Mucosa of descending colon (tissue), 3 donors: ENCODE data around the gene PTRH2. TPM values are rescaled to one million over a fixed set of nuclear protein-coding genes. Genes with fewer than 3 reads are reported as not detected.

Experiments used
- ATAC-seq: fragments of 200-7000 bp; cut with Tn5 transposase; one replicate; pipeline ENCODE4 v1.9.1; 2020; ENCODE audit warnings: mild to moderate bottlenecking, moderate library complexity
- DNase-seq, 3 donors: peaks; one replicate each; pipeline ENCODE4 v3.0.0-alpha.2; 2020
- H3K36me3 ChIP-seq: fragments of 200-600 bp; one replicate; pipeline ENCODE4 v1.8.0; 2021; ENCODE audit warnings: low read depth, mild to moderate bottlenecking
- H3K4me1 ChIP-seq: fragments of 200-600 bp; one replicate; pipeline ENCODE4 v1.8.0; 2021; ENCODE audit warnings: low read depth, mild to moderate bottlenecking
- H3K4me3 ChIP-seq: fragments of 200-600 bp; one replicate; pipeline ENCODE4 v1.8.0; 2021; ENCODE audit warnings: mild to moderate bottlenecking
- H3K9me3 ChIP-seq: fragments of 200-600 bp; one replicate; pipeline ENCODE4 v1.8.0; 2021; ENCODE audit warnings: mild to moderate bottlenecking
- intact Hi-C, 2 donors: fragments of 100-400 bp; cut with DNase I in 1 of 2; cut with micrococcal nuclease in 1 of 2; formaldehyde crosslinking; loops; one replicate each; pipeline versions ENCODE4 v1.11.0 to v1.11.1; 2022; cut with DNase I, micrococcal nuclease
- total RNA-seq, 3 donors: library from RNA; stranded (reverse); fragmentation: NEBNext Ultra II Directional in 2 of 3; extraction: Animal tissue kit (Norgen Biotek cat#: 25700) in 2 of 3; gene quantifications; one replicate each; pipeline versions ENCODE4 v1.2.1 to v1.2.4, GENCODE V29; 2021 to 2023
- TF ChIP-seq, protein P1 (sequence below): fragments of 200-600 bp; IDR thresholded peaks from one replicate; pipeline ENCODE4 v1.8.0; 2022; ENCODE audit warnings: antibody characterized with exemption, mild to moderate bottlenecking
- donor health status: DM: no; HTN: no; CAD: no; lungs with moderate emphysema.
- donor health status: DM: no; HTN: no; CAD: no.
- donor health status: DM: no; HTN: yes; CAD: no.

PTRH2 gene
- total RNA-seq, 3 donors from 2014 or later, result 17.0 to 20.4 (median 20.2) TPM

DNA sequence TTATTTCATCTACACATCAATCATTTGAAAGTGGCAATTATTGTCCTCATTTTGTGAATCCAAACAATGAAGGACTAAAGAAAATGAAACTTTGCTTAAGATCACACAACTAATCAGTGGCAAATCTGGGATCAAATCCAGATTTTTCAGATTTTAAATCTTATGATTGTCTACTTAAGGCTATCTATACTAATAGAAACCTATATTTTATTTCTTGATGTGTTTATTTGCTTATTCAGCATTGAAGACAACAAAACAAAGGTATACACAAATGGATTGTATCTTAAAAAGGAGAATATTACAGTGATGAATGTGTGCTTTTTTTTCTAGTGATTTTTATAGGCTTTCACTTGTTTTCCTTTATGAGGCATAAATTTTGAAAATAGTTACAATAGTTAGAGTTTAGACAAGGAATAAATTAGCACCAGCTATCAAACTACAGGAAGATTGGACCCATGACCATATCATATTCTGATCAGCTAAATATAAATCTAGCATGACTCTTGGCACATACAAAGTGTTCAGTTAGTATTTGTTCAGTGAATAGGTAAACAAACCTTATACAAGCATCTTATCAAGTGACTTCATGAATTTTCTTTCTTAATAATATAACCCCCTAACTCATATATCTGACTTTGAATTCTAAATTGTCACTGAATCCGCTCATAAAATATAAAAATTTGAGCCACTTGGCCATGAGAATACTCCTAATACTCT is 20.7 kb upstream of the PTRH2 start:
- DNase-seq, result no peak
- H3K4me1 ChIP-seq, result peaks cover 42% of the 10 kb centered on the region
- H3K4me3 ChIP-seq, result no peak overlapping the region

DNA sequence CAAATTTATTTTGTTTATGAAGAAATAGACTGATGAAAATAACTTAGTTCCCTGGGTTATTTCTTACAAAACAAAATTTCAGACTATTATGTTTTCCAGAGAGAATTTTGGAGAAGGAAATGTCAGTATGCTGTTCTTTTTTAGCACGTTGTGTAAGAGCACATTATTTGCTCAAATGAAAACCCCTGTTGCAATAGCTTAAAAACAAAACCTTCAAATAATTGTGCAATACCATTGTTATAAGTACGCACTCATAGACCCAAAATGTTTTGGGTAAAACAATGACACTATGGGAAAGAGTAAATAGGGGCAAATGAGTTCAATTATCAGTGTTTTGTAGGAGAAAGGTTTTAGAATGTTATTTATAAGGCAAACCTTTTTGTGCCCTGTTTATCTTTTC is 18.5 kb upstream of the PTRH2 start:
- intact Hi-C loops, result no loop called here
- no peak for ATAC-seq

More for the DNA sequence above, 20.7 kb upstream of the PTRH2 start:
- TF ChIP-seq, protein P1, sequence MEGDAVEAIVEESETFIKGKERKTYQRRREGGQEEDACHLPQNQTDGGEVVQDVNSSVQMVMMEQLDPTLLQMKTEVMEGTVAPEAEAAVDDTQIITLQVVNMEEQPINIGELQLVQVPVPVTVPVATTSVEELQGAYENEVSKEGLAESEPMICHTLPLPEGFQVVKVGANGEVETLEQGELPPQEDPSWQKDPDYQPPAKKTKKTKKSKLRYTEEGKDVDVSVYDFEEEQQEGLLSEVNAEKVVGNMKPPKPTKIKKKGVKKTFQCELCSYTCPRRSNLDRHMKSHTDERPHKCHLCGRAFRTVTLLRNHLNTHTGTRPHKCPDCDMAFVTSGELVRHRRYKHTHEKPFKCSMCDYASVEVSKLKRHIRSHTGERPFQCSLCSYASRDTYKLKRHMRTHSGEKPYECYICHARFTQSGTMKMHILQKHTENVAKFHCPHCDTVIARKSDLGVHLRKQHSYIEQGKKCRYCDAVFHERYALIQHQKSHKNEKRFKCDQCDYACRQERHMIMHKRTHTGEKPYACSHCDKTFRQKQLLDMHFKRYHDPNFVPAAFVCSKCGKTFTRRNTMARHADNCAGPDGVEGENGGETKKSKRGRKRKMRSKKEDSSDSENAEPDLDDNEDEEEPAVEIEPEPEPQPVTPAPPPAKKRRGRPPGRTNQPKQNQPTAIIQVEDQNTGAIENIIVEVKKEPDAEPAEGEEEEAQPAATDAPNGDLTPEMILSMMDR, result no peak
- ATAC-seq, result no peak
- Histone ChIP-seq H3K36me3 (no peaks in the 10 kb centered on the region), H3K9me3 (no peaks in the 10 kb centered on the region)
- intact Hi-C loops, result no loop called here

DNA sequence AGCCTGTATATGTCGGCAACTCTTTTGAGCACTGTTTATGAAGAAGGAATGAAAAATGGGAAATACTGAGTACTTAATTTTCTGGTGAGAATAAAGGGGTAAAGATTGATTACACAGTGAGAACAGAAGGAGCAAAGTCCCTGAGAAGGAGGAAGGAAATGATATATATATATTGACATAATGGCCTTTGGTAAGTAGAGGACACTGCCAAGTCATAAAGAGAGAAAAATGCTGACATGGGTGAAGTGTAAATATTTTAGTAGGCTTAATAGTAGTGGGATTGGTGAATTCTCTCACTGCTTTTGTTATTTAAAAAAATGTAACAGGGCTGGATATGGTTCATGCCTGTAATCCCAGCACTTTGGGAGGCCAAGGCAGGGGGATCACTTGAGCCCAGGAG is 16.4 kb upstream of the PTRH2 start:
- intact Hi-C loops, result no loop called here
- Histone ChIP-seq H3K4me1 (peaks cover 51% of the 10 kb centered on the region), H3K36me3 (no peaks in the 10 kb centered on the region), H3K4me3 (no peak overlapping the region), H3K9me3 (no peaks in the 10 kb centered on the region)
- DNase-seq (no peak), ATAC-seq (peak; percentile 92)
- TF ChIP-seq, protein P1, result no peak

More for the DNA sequence above, 18.5 kb upstream of the PTRH2 start:
- no peaks in the 10 kb centered on the region for H3K9me3 ChIP-seq
- H3K4me1 ChIP-seq, result peaks cover 48% of the 10 kb centered on the region
- H3K36me3 ChIP-seq, result no peaks in the 10 kb centered on the region
- TF ChIP-seq, protein P1, result no peak
- DNase-seq, result no peak
- no peak overlapping the region for H3K4me3 ChIP-seq

DNA sequence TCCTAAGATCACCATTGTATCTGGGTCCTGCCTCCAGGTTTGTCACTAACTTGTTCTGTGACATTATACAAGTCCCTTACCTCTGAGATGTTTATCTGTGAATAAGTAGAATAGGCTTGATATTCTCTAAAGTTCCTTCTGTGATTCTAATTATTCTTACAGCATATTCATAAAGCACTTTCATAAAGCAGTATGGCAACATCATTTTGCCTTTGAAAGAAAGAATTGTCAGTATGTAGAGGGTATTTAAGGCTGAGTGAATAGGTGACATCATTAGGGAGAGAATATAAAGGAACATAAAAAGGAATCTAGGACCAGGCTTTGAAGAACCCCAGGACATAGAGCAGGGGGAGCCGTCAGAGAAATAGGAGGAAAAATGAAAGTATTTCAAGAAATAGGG is 15.8 kb upstream of the PTRH2 start:
- ATAC-seq (no peak), DNase-seq (no peak)
- TF ChIP-seq, protein P1, result no peak
- no peak overlapping the region for H3K4me3 ChIP-seq
- H3K4me1 ChIP-seq, result peaks cover 46% of the 10 kb centered on the region
- H3K9me3 ChIP-seq, result no peaks in the 10 kb centered on the region
- intact Hi-C loops, result no loop called here
- no peaks in the 10 kb centered on the region for H3K36me3 ChIP-seq

DNA sequence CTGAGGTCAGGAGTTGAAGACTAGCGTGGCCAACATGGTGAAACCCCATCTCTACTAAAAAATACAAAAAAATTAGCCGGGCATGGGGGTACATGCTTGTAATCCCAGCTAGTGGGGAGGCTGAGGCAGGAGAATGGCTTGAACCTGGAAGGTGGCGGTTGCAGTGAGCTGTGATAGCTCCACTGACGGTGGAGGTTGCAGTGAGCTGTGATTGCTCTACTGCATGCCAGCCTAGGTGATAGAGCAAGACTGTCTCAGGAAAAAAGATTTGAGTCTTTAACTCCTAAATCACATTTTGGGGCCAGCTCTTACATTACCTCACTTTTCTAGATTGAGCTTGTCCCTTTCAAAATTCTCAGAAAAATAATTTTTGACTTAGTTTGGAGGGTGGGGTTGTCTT is 15.4 kb upstream of the PTRH2 start:
- Histone ChIP-seq H3K4me3 (no peak overlapping the region), H3K9me3 (no peaks in the 10 kb centered on the region), H3K36me3 (no peaks in the 10 kb centered on the region), H3K4me1 (peaks cover 44% of the 10 kb centered on the region)
- intact Hi-C loops, result no loop called here
- peak; percentile 43 for ATAC-seq
- TF ChIP-seq, protein P1, result no peak
- DNase-seq, result no peak
